ENCODE data around the gene SLC39A11. TPM values are rescaled to one million over a fixed set of nuclear protein-coding genes. Genes with fewer than 3 reads are reported as not detected.

The SLC39A11 gene
- total and polyA plus RNA-seq, 2 experiments from 2014 or later = 11.7 to 16.4 TPM

DNA sequence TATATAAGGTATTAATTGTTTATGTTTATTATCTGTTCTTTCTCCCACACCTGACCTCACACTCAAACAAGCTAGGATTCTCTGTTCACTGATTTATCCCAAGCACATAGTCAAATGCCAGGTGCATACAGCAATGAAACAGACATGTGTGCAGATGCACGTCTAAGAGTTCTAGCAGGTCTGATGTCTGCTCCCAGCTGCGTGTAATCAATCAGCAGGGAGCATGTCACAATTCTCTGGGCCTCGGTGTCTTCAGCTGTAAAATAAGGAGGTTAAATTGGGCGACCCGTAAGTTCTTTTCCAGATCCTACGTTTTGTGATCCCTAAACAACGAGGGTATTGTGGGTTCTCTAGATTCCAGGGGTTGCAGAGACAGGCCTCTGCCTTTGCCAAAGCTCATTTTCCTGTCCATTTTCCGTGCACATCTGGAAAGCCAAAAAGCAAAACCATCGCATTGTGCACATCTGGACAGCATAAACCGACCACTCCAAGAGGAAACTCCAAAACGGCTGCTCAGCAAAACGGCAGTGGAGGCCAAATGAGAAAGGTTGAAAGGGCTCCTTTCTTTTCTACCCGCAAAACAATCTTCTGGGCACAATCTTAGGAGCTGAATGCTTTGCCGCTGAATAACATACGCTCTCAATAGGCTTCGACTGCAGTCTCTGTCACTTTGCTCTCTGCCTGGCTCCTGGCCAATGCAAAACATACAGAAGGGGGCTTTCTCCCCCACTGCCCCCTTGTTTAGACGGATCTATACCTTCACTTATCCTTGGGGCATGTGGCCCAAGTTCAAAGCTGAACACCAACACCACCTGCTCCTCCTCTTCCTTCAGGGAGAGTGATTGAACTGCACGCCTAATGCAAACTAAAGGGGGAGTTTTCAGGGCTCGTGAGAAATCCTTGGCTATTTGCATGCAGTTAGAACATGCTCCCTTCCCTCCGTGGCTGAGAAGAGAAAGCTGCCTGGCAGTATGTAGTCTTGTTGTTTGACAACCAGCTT lies 426.3 kb downstream of the SLC39A11 start:
- TF ChIP-seq EZH2phosphoT487 (IDR thresholded peaks at IDR 0.05; ENCODE audit: insufficient read depth, low read depth) (no peak), EZH2 (IDR thresholded peaks at IDR 0.05; ENCODE audit: insufficient read depth, poor library complexity, severe bottlenecking) (no peak)
- WGBS, 2 experiments (ENCODE audit: low coverage in 1 of 2, low lambda C conversion rate in 2 of 2, missing lambda C conversion rate in 2 of 2) = 20 to 22% methylated on average over 20 of the region's 20 CpGs
- in situ Hi-C loops (cut with MboI) = no loop called here
- Histone ChIP-seq H4K20me1 (ENCODE audit: insufficient read depth) (no peaks in the 10 kb centered on the region), H3K36me3 (ENCODE audit: low read depth) (no peaks in the 10 kb centered on the region), H3K9me2 (ENCODE audit: insufficient read depth) (no peaks in the 10 kb centered on the region), H3K9me3 (ENCODE audit: low read depth) (no peaks in the 10 kb centered on the region), H3K9ac (no peak overlapping the region), H3K27me3 (replicated peaks; ENCODE audit: insufficient read depth) (no peaks in the 10 kb centered on the region), H3K4me3 (no peak overlapping the region), H3F3A (ENCODE audit: insufficient read depth) (0 out of 2 replicates have a peak, but pooled peaks cover 4% of the 10 kb centered on the region), H3K27ac (no peak overlapping the region), H3K79me2 (ENCODE audit: insufficient read depth) (no peaks in the 10 kb centered on the region), H3K4me2 (ENCODE audit: unreplicated experiment) (peak overlapping the region; percentile 68), H3K4me1 (ENCODE audit: insufficient read depth) (peaks cover 8% of the 10 kb centered on the region; the same call in 1 of the 2 replicates), H2AFZ (no peak overlapping the region)
- peak; percentile 33 for DNase-seq

DNA sequence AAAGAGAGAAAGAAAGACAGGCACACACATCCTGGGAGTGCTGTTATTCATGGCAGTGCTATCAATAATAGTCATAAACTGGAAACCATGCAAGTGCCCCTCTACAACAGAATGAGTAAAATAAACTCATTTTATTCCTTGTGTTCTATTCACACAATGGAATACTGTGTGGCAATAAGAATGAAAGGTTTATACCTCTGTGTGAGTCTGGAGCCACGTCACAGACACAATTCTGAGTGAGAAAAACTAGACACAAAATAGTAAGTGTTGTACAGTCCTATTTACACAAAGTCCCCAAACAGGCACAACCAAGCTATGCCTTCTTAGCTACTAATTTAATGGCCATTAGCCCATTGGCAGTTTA lies 429.7 kb downstream of the SLC39A11 start:
- H3K9ac ChIP-seq = no peak overlapping the region
- no peak for DNase-seq
- 0 out of 2 replicates have a peak, but pooled peaks cover 4% of the 10 kb centered on the region for H3F3A ChIP-seq (ENCODE audit: insufficient read depth)
- no peak overlapping the region for H3K4me3 ChIP-seq
- no peaks in the 10 kb centered on the region for H3K79me2 ChIP-seq (ENCODE audit: insufficient read depth)
- H4K20me1 ChIP-seq (ENCODE audit: insufficient read depth) = no peaks in the 10 kb centered on the region
- no peaks in the 10 kb centered on the region for H3K36me3 ChIP-seq (ENCODE audit: low read depth)
- no peaks in the 10 kb centered on the region for H3K9me3 ChIP-seq (ENCODE audit: low read depth)
- H3K9me2 ChIP-seq (ENCODE audit: insufficient read depth) = no peaks in the 10 kb centered on the region
- no peak overlapping the region for H2AFZ ChIP-seq
- H3K27me3 ChIP-seq (replicated peaks; ENCODE audit: insufficient read depth) = no peaks in the 10 kb centered on the region
- 77 to 83% methylated on average over 1 of the region's 1 CpG for WGBS, 2 experiments (ENCODE audit: low coverage in 1 of 2, low lambda C conversion rate in 2 of 2, missing lambda C conversion rate in 2 of 2)
- no peak overlapping the region for H3K27ac ChIP-seq
- peaks cover 8% of the 10 kb centered on the region; the same call in 1 of the 2 replicates for H3K4me1 ChIP-seq (ENCODE audit: insufficient read depth)
- no peak for TF ChIP-seq EZH2phosphoT487 (IDR thresholded peaks at IDR 0.05; ENCODE audit: insufficient read depth, low read depth)
- no peak for TF ChIP-seq EZH2 (IDR thresholded peaks at IDR 0.05; ENCODE audit: insufficient read depth, poor library complexity, severe bottlenecking)
- in situ Hi-C loops (cut with MboI) = no loop called here
- no peak overlapping the region for H3K4me2 ChIP-seq (ENCODE audit: unreplicated experiment)

DNA sequence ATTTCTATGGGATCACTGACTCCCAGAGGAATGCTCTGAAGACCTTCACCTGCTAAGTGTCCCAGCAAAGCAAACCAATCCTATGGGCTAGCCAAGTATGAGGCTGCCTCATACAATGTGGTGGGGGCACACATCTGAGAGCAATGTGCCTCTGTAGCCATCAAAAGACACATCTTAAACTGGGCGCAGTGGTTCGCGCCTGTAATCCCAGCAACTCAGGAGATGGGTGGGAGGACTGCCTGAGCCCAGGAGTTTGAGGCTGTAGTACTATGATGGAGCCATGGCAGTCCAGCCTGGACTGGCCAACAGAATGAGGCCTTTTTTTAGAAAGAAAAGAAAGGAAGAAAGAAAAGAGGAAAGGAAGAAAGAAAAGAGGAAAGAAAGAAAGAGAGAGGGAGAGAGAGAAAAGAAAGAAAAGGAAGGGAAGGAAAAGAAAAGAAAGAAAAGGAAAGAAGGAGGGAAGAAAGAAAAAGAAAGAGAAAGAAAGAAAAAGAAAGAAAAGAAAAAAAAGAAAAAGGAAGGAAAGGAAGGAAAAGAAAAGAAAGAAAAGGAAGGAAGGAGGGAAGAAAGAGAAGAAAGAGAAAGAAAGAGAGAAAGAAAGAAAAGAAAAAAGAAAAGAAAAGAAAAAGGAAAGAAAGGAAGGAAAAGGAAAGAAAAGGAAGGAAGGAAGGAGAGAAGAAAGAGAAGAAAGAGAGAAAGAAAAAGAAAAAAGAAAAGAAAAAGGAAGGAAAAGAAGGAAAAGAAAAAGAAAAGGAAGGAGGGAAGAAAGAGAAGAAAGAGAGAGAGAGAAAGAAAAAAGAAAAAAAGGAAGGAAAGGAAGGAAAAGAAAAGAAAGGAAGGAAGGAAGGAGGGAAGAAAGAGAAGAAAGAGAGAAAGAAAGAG lies 430.3 kb downstream of the SLC39A11 start:
- in situ Hi-C loops (cut with MboI) = no loop called here
- Histone ChIP-seq H3K9me3 (ENCODE audit: low read depth) (no peaks in the 10 kb centered on the region), H3K36me3 (ENCODE audit: low read depth) (no peaks in the 10 kb centered on the region), H3K4me1 (ENCODE audit: insufficient read depth) (peaks cover 8% of the 10 kb centered on the region; the same call in 1 of the 2 replicates), H3K27me3 (replicated peaks; ENCODE audit: insufficient read depth) (no peaks in the 10 kb centered on the region), H3K9ac (no peak overlapping the region), H3K79me2 (ENCODE audit: insufficient read depth) (no peaks in the 10 kb centered on the region), H3K9me2 (ENCODE audit: insufficient read depth) (no peaks in the 10 kb centered on the region), H3F3A (ENCODE audit: insufficient read depth) (0 out of 2 replicates have a peak, but pooled peaks cover 4% of the 10 kb centered on the region), H3K4me2 (ENCODE audit: unreplicated experiment) (no peak overlapping the region), H3K4me3 (no peak overlapping the region), H4K20me1 (ENCODE audit: insufficient read depth) (no peaks in the 10 kb centered on the region), H2AFZ (no peak overlapping the region), H3K27ac (no peak overlapping the region)
- TF ChIP-seq EZH2phosphoT487 (IDR thresholded peaks at IDR 0.05; ENCODE audit: insufficient read depth, low read depth) = no peak
- TF ChIP-seq EZH2 (IDR thresholded peaks at IDR 0.05; ENCODE audit: insufficient read depth, poor library complexity, severe bottlenecking) = no peak
- WGBS, 2 experiments (ENCODE audit: low coverage in 1 of 2, low lambda C conversion rate in 2 of 2, missing lambda C conversion rate in 2 of 2) = 63 to 64% methylated on average over 3 of the region's 3 CpGs
- DNase-seq = no peak

Measured in GM23248 (cell line).